ENCODE measurements around the gene TCP11.

Gene TCP11

DNA sequence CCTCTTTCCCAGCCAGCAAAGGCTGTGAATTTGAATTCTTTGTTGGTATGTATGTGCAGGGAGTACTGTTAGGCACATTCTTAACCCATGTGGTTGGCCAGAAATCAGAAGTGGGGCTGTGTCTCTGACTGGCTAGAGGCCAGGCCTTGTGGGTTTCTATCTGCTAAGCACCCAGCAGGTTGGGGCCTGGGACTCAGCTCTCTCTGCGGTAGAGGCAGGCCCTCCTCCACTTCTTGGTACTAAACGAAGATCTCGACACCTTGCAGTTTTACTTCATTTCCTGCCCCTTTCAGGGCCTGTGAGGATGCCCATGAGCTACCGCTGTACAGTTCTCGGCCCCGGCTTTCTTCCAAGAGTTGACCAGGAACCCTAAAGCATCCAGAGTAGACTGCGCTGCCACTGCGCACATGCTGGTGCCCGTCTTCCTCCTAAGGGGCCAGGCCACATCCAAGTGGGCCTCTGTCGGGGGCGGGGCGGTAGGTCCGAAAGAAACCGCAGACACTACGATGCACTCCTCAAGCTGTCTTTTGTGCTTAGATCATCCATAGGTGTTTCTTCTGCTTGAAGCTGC lies 51.1 kb downstream of the TCP11 start:
- Histone ChIP-seq H3K9me3 (ENCODE audit: control insufficient read depth in 2 of 2, low read length in 2 of 2) (no peaks in the 10 kb centered on the region), H3K4me1 (ENCODE audit: control insufficient read depth in 2 of 2, insufficient read depth in 2 of 2, low read length in 2 of 2) (peaks cover 6% of the 10 kb centered on the region in 2 donors), H3K36me3 (ENCODE audit: control insufficient read depth in 2 of 2, insufficient read depth in 2 of 2, low read length in 2 of 2) (peaks cover 42 to 45% of the 10 kb centered on the region in 2 donors), H3K4me3 (ENCODE audit: low read length in 2 of 2) (no peak overlapping the region), H3K9ac (ENCODE audit: low read depth in 1 of 2, low read length in 2 of 2) (no peak overlapping the region), H3K27me3 (ENCODE audit: control insufficient read depth in 2 of 2, insufficient read depth in 2 of 2, low read length in 2 of 2) (no peaks in the 10 kb centered on the region), H3K27ac (ENCODE audit: low read depth in 2 of 2, low read length in 2 of 2) (no peak overlapping the region)

DNA sequence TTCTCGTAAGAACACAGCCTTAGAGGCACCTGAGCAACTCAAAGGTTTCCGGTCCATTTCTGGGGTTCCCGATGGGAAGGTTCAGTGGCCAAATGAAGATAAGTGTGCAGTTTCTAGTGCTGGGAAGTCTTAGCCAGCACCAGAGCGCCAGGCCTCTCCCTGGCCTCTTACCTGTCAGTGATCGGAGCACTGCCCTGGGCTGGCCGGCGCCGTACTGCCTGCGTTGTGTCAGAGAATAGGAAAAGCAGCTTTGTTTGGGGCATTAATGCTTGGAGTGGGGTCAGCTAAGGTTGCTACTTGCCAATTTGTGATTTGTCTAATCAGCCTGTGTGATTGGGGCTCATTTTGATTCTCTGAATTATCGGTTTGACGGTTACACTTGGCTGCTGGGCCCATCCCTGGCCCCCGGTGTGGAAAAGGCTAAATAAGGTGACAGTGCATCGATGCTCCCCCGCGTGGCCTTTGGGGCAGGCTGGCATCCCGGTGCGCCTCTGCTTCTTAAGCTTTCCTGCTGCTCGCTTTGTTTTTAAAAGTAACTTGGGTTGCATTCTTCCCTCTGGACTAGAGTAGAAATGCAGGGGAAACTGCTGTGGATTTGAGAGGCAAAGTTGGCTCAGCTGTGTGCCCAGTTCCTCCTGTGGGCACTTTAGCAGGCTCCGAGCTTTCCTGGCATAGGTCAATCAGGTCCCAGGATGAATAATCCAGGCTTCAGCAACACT lies 51.8 kb downstream of the TCP11 start:
- no peak overlapping the region for H3K4me3 ChIP-seq (ENCODE audit: low read length in 2 of 2)
- H3K9me3 ChIP-seq (ENCODE audit: control insufficient read depth in 2 of 2, low read length in 2 of 2), result no peaks in the 10 kb centered on the region
- peak overlapping the region in 1 of 2 donors; percentile 16 for H3K27ac ChIP-seq (ENCODE audit: low read depth in 2 of 2, low read length in 2 of 2)
- no peak overlapping the region for H3K9ac ChIP-seq (ENCODE audit: low read depth in 1 of 2, low read length in 2 of 2)
- no peaks in the 10 kb centered on the region for H3K27me3 ChIP-seq (ENCODE audit: control insufficient read depth in 2 of 2, insufficient read depth in 2 of 2, low read length in 2 of 2)
- peaks cover 48 to 49% of the 10 kb centered on the region in 2 donors for H3K36me3 ChIP-seq (ENCODE audit: control insufficient read depth in 2 of 2, insufficient read depth in 2 of 2, low read length in 2 of 2)
- H3K4me1 ChIP-seq (ENCODE audit: control insufficient read depth in 2 of 2, insufficient read depth in 2 of 2, low read length in 2 of 2), result peaks cover 6% of the 10 kb centered on the region in 2 donors

DNA sequence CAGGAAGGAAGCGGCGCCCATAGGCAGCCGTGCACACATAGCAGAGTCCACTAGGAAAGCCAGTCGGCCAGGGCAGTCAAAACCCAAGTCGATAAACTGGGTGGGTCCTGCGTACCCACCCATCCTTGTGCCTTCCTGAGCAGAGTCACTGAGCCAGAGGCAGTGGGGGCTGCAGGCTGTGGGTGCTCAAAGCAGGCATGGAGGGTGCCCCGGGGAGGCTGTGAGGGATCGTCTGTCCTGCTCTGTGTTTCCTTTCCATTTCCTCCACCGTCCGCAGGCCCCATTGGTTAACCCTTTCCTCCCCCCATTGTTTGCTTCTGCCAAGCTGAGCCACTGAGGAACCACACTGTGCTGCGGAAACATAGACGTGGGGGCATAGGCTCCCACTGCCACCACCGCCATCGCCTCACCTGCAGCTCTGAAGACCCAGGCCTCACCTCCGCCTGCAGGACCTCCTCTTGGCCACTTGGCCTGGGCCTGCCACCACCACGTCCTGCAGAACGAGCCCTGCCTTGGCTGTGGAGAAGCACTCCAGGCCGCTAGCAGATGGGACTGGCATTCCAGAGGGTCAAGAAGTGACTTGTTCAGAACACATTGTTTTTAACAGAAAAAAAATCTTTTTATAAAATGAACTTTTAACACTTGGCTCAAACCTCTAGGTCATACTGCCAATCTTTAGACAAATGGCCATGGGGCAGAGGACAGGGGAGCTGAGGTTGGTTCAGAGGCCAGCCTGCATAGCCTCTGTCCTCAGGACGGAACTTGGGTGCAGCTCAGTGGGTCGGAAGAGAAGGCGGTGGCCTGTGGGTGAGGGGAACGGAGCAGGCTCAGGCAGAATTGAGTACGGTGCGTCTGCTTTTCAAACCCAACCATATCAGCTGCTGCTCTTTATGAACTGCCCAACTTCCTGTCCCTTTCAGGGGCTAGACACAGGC lies 52.6 kb downstream of the TCP11 start:
- H3K4me1 ChIP-seq (ENCODE audit: control insufficient read depth in 2 of 2, insufficient read depth in 2 of 2, low read length in 2 of 2), result peaks cover 6% of the 10 kb centered on the region in 2 donors
- no peak overlapping the region for H3K9ac ChIP-seq (ENCODE audit: low read depth in 1 of 2, low read length in 2 of 2)
- H3K27me3 ChIP-seq (ENCODE audit: control insufficient read depth in 2 of 2, insufficient read depth in 2 of 2, low read length in 2 of 2), result no peaks in the 10 kb centered on the region
- peak overlapping the region in 1 of 2 donors; percentile 16 for H3K27ac ChIP-seq (ENCODE audit: low read depth in 2 of 2, low read length in 2 of 2)
- H3K4me3 ChIP-seq (ENCODE audit: low read length in 2 of 2), result no peak overlapping the region
- H3K36me3 ChIP-seq (ENCODE audit: control insufficient read depth in 2 of 2, insufficient read depth in 2 of 2, low read length in 2 of 2), result peaks cover 51 to 53% of the 10 kb centered on the region in 2 donors
- H3K9me3 ChIP-seq (ENCODE audit: control insufficient read depth in 2 of 2, low read length in 2 of 2), result no peaks in the 10 kb centered on the region

DNA sequence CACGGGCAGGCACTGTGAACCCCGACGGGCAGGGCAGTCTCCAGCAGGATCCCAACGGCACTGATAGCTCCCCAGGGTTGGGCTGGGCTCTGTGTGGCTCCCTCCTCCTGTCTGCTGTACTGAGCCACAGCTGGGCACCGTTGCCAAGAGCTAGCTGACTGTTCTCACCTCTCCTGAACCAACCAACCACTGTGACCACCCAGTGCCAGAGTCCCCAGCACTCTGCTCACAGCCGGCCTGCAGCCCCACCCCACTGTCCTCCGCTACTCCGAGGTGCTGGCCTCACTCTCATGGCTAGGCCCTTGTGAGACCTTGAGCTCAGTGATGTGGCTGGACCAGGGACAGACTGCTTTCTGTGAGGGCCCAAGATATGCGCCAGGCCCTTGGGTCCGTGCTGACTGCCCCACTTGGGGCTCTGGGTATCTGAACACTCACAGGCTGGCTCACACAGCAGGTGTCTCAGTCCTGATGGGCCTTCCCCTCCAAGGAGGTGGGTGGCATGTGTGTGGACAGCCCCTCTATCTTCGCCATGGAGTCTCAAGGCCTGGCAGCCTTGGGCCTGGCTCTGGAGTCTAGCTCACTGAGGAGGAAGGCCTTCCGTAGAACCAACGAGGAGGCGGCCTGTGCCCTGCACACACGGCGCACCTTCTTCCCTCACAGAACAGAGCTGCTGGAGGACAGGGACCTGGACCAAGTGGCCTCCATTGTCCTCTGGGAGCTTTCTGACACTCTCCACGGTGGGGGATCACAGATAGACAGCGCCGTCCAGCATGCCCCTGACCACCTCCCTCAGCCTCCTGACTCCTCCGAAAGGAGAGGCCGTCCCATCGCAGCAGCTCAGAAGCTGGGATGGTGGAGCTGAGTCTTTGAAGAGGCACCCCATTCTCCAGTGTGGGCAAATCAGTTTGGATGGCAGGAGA lies 53.5 kb downstream of the TCP11 start:
- H3K4me1 ChIP-seq (ENCODE audit: control insufficient read depth in 2 of 2, insufficient read depth in 2 of 2, low read length in 2 of 2), result peaks cover 6% of the 10 kb centered on the region in 2 donors
- H3K9ac ChIP-seq (ENCODE audit: low read depth in 1 of 2, low read length in 2 of 2), result no peak overlapping the region
- H3K36me3 ChIP-seq (ENCODE audit: control insufficient read depth in 2 of 2, insufficient read depth in 2 of 2, low read length in 2 of 2), result peaks cover 55 to 63% of the 10 kb centered on the region in 2 donors
- no peak overlapping the region for H3K4me3 ChIP-seq (ENCODE audit: low read length in 2 of 2)
- no peaks in the 10 kb centered on the region for H3K9me3 ChIP-seq (ENCODE audit: control insufficient read depth in 2 of 2, low read length in 2 of 2)
- H3K27ac ChIP-seq (ENCODE audit: low read depth in 2 of 2, low read length in 2 of 2), result no peak overlapping the region
- no peaks in the 10 kb centered on the region for H3K27me3 ChIP-seq (ENCODE audit: control insufficient read depth in 2 of 2, insufficient read depth in 2 of 2, low read length in 2 of 2)

DNA sequence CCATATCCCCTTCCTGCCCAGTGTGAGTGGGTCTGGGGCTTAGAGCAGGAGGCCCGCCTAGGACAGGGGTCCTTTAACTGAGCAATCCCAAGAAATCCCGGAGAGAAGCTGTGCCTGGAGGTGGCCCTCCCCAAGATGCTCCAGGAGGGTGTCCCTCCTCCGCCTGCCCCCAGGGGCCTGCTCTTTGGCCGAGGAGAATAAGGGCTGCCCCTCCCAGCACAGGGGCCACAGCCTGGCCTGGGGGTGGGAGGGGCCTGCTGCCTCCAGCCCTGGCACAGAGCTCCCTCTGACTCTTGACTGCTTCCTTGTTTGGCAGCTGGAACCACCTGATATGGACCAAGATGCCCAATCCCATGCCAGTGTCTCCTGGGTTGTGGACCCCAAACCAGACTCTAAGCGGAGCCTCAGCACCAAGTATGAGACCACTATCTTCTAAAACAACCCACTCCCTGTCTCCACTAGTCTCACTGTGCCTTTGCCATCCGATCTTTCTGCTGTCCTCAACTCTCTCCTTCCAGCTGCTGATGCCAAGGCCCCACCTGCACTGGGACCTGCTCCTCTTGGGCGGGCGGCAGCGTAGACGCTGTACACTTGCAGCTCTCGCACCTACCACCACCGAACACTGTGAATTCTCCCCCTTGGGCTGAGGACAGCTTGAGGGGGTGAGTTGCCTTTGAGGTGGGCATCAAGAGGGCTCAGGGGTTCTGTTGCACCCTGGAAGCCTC lies 54.3 kb downstream of the TCP11 start:
- Histone ChIP-seq H3K4me1 (ENCODE audit: control insufficient read depth in 2 of 2, insufficient read depth in 2 of 2, low read length in 2 of 2) (peaks cover 2 to 4% of the 10 kb centered on the region in 2 donors), H3K27me3 (ENCODE audit: control insufficient read depth in 2 of 2, insufficient read depth in 2 of 2, low read length in 2 of 2) (no peaks in the 10 kb centered on the region), H3K4me3 (ENCODE audit: low read length in 2 of 2) (no peak overlapping the region), H3K36me3 (ENCODE audit: control insufficient read depth in 2 of 2, insufficient read depth in 2 of 2, low read length in 2 of 2) (peaks cover 61 to 65% of the 10 kb centered on the region in 2 donors), H3K27ac (ENCODE audit: low read depth in 2 of 2, low read length in 2 of 2) (no peak overlapping the region), H3K9ac (ENCODE audit: low read depth in 1 of 2, low read length in 2 of 2) (no peak overlapping the region), H3K9me3 (ENCODE audit: control insufficient read depth in 2 of 2, low read length in 2 of 2) (no peaks in the 10 kb centered on the region)

DNA sequence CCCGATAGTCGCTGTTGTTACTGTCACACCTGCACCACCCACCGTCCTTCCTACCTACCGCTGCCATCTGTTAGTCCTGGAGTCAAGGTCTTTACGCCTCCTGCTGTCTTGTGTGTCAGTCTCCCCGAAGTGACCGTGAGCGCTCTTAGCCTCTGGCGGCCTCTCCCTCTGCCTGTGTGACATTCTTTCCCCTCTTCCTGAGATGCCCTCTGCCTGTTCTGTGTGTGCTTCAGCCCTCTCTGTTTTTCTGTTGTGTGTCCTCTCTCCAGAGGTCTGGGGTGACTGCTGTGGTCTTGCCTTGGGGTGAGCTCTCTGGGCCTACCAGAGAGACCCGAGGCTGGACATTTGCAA lies 54.9 kb downstream of the TCP11 start:
- peaks cover 63 to 66% of the 10 kb centered on the region in 2 donors for H3K36me3 ChIP-seq (ENCODE audit: control insufficient read depth in 2 of 2, insufficient read depth in 2 of 2, low read length in 2 of 2)
- H3K27ac ChIP-seq (ENCODE audit: low read depth in 2 of 2, low read length in 2 of 2), result no peak overlapping the region

DNA sequence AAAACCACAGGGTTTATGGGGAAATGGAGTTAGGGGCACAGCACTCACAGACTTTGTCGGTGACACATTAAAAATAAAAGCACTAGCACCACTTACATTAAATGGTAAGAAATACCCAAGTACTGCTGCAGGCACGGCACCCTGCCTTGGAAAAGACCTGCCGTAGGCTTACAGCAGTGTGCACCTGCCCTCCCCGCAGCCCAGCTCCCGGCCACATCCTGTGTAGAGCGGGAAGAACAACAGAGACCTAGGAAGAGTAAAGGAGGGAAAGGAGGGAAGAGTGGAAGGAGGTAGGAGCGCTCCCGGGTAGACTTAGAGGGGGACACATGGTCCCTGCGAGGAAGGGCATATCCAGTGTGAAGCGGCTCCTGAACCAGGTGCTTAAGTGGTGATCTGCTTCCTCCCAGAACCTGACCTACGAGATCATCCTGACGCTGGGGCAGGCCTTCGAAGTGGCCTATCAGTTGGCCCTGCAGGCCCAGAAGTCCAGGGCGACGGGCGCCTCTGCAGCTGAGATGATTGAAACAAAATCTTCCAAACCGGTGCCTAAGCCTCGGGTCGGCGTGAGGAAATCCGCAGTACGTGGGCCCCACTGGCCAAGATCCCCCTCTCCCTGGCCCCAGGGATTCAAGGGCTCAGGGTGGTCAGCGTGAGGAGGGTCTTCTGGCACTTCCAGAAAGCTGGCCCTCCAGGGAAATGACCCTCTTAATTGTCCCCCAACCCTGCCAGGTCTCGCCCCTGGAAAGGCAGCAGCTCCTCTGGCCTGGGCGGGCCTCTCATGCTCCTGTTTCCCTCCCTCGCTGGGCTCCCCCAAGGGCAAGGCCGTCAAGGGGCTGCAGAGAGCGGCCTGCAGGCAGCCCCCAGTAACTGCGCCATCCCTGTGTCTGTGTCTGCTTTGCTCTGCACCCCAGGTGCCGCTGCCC lies 55.5 kb downstream of the TCP11 start:
- Histone ChIP-seq H3K4me1 (ENCODE audit: control insufficient read depth in 2 of 2, insufficient read depth in 2 of 2, low read length in 2 of 2) (peaks cover 2 to 3% of the 10 kb centered on the region in 2 donors), H3K36me3 (ENCODE audit: control insufficient read depth in 2 of 2, insufficient read depth in 2 of 2, low read length in 2 of 2) (peaks cover 67 to 72% of the 10 kb centered on the region in 2 donors), H3K27me3 (ENCODE audit: control insufficient read depth in 2 of 2, insufficient read depth in 2 of 2, low read length in 2 of 2) (no peaks in the 10 kb centered on the region), H3K9ac (ENCODE audit: low read depth in 1 of 2, low read length in 2 of 2) (no peak overlapping the region), H3K4me3 (ENCODE audit: low read length in 2 of 2) (no peak overlapping the region), H3K27ac (ENCODE audit: low read depth in 2 of 2, low read length in 2 of 2) (no peak overlapping the region), H3K9me3 (ENCODE audit: control insufficient read depth in 2 of 2, low read length in 2 of 2) (no peaks in the 10 kb centered on the region)

More for the DNA sequence above, 54.9 kb downstream of the TCP11 start:
- no peak overlapping the region for H3K4me3 ChIP-seq (ENCODE audit: low read length in 2 of 2)
- H3K9me3 ChIP-seq (ENCODE audit: control insufficient read depth in 2 of 2, low read length in 2 of 2), result no peaks in the 10 kb centered on the region
- peaks cover under 1 to 2% of the 10 kb centered on the region in 2 donors for H3K4me1 ChIP-seq (ENCODE audit: control insufficient read depth in 2 of 2, insufficient read depth in 2 of 2, low read length in 2 of 2)
- H3K27me3 ChIP-seq (ENCODE audit: control insufficient read depth in 2 of 2, insufficient read depth in 2 of 2, low read length in 2 of 2), result no peaks in the 10 kb centered on the region
- H3K9ac ChIP-seq (ENCODE audit: low read depth in 1 of 2, low read length in 2 of 2), result no peak overlapping the region

DNA sequence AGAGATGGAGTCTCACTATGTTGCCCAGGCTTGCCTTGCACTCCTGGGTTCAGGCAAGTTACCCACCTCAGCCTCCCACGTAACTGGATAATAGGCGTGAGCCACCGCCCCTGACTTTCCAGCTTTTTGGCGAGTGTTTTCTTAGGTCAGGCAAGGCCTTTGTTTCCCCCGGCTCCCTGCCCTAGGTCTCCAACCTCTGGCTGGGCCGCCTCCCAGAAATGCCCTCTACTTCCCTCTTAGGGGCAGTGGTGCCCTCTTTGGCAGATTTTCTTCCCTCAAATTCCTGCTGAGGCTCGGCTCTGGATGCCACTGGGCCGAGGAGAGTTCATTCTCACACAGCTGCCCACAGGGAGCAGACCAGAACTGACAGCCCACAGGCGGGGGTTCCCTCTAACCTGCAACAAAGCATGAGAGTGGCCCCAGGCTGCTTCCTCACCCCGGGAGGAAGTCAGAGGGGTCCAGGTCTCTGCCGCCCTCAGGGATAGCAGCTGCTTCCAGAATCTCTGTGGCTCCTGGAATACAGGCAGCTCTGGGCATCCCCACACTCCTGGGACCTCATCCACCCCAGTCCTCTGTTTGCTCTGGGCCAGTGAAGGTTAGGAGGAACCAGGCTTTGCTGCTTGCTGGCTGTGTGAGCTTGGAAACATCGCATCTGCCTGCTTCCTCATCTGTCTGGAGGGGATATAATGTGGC lies 56.5 kb downstream of the TCP11 start:
- Histone ChIP-seq H3K4me1 (ENCODE audit: control insufficient read depth in 2 of 2, insufficient read depth in 2 of 2, low read length in 2 of 2) (peaks cover 2 to 3% of the 10 kb centered on the region in 2 donors), H3K9ac (ENCODE audit: low read depth in 1 of 2, low read length in 2 of 2) (no peak overlapping the region), H3K27ac (ENCODE audit: low read depth in 2 of 2, low read length in 2 of 2) (no peak overlapping the region), H3K9me3 (ENCODE audit: control insufficient read depth in 2 of 2, low read length in 2 of 2) (no peaks in the 10 kb centered on the region), H3K36me3 (ENCODE audit: control insufficient read depth in 2 of 2, insufficient read depth in 2 of 2, low read length in 2 of 2) (peaks cover 76 to 77% of the 10 kb centered on the region in 2 donors), H3K4me3 (ENCODE audit: low read length in 2 of 2) (no peak overlapping the region), H3K27me3 (ENCODE audit: control insufficient read depth in 2 of 2, insufficient read depth in 2 of 2, low read length in 2 of 2) (no peaks in the 10 kb centered on the region)
